ENCODE results near the gene ARHGAP31. TPM values are rescaled to one million over a fixed set of nuclear protein-coding genes. Genes with fewer than 3 reads are reported as not detected.
A peak's percentile ranks its signal among the peaks of the same experiment; 100 is the strongest.

Gene ARHGAP31
- total and polyA plus RNA-seq, 2 of the 8 experiments (the other 6 are each of a cell fraction or from before 2014, with no cell fraction given), result 1.1 to 7.6 TPM

DNA sequence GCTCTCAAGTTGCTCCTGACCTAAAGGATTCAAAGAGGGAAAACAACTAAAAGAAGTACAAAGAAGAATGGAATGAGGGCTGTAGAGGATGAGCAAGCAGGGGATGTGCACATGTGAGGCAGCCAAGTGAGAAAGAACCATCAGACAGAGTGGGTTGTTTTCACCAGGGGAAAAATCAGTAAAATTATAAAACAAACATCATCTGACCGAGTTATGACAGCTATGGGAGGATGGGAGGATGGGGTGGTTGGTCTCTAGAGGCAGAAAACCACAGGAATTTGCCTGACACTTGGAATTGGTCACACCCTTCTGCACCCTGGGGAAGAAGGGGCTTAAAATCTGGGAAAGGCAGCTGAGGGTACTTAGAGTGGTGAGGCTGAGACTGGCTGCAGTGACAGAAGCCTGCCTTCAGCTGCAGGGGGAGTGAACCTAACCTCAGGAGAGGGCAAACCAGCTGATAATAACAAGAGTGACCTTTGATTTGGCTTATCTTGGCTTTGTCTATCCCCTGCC is 10.1 kb downstream of the ARHGAP31 start:
- no peak overlapping the region for H3K14ac ChIP-seq (ENCODE audit: insufficient read length)
- H2BK12ac ChIP-seq (ENCODE audit: low read depth, low read length), result no peak overlapping the region
- H2AFZ ChIP-seq (ENCODE audit: low read length), result no peak overlapping the region
- no peak overlapping the region for H4K8ac ChIP-seq (ENCODE audit: extremely low read depth, insufficient read depth, low read length)
- ChIA-PET CTCF (ENCODE audit: partially characterized antibody) (interaction anchor here (1.1 to 2.1 kb wide), 6 partner anchors 10 to 124 kb away, joined by 3 to 8 read pairs (median 4); partner anchors contain the start of gene ARHGAP31), POLR2A (ENCODE audit: partially characterized antibody) (interaction anchor here (1.1 to 1.8 kb wide), 3 partner anchors 18 to 92 kb away, joined by 4 to 5 read pairs (median 4); no protein-coding TSS in a partner anchor)
- H3K79me2 ChIP-seq (ENCODE audit: control insufficient read depth in 1 of 2, insufficient read depth in 2 of 2, low read length in 2 of 2), result no peaks in the 10 kb centered on the region
- no peak overlapping the region for H3K4me2 ChIP-seq (ENCODE audit: insufficient read depth in 1 of 2, low read depth in 2 of 2, low read length in 2 of 2)
- H3K4ac ChIP-seq (replicated peaks; ENCODE audit: insufficient read length, low read depth, low read length), result no peak overlapping the region
- H3K27ac ChIP-seq (ENCODE audit: low read depth, low read length), result no peak overlapping the region
- no peak overlapping the region for H4K91ac ChIP-seq (replicated peaks; ENCODE audit: insufficient read length, low read length)
- peaks cover 6 to 12% (median 10%) of the 10 kb centered on the region in 4 experiments; a peak in 6 of 7 replicates for H3K4me1 ChIP-seq (replicated peaks in 1 of 4; ENCODE audit: control insufficient read depth in 3 of 4, insufficient read depth in 4 of 4, low read length in 3 of 4)
- TF ChIP-seq CEBPB (IDR thresholded peaks at IDR 0.05; ENCODE audit: low read depth, low read length), result no peak
- TF ChIP-seq, protein P1, sequence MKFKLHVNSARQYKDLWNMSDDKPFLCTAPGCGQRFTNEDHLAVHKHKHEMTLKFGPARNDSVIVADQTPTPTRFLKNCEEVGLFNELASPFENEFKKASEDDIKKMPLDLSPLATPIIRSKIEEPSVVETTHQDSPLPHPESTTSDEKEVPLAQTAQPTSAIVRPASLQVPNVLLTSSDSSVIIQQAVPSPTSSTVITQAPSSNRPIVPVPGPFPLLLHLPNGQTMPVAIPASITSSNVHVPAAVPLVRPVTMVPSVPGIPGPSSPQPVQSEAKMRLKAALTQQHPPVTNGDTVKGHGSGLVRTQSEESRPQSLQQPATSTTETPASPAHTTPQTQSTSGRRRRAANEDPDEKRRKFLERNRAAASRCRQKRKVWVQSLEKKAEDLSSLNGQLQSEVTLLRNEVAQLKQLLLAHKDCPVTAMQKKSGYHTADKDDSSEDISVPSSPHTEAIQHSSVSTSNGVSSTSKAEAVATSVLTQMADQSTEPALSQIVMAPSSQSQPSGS (IDR thresholded peaks at IDR 0.05; ENCODE audit: low read length), result no peak
- TF ChIP-seq, protein P2, sequence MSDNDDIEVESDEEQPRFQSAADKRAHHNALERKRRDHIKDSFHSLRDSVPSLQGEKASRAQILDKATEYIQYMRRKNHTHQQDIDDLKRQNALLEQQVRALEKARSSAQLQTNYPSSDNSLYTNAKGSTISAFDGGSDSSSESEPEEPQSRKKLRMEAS (IDR thresholded peaks at IDR 0.05), result no peak
- TF ChIP-seq SIX5 (IDR thresholded peaks at IDR 0.05; ENCODE audit: low read depth, low read length), result no peak
- no peak for TF ChIP-seq RFX5 (IDR thresholded peaks at IDR 0.05; ENCODE audit: borderline replicate concordance, low read depth, low read length)
- TF ChIP-seq BCL11A (IDR thresholded peaks at IDR 0.05; ENCODE audit: low read depth in 2 of 2, low read length in 2 of 2), result no peak
- TF ChIP-seq SIN3A (conservative IDR thresholded peaks at IDR 0.05 in 1 of 2, IDR thresholded peaks at IDR 0.05 in 1 of 2; ENCODE audit: low read depth in 1 of 2, low read length in 2 of 2), result no peak
- no peak for TF ChIP-seq CBX5 (IDR thresholded peaks at IDR 0.05; ENCODE audit: low read depth, low read length)
- TF ChIP-seq CREB1 (IDR thresholded peaks at IDR 0.05), result no peak
- no peak overlapping the region for H4K5ac ChIP-seq (ENCODE audit: insufficient read length, low read depth, low read length)
- no peaks in the 10 kb centered on the region for H4K20me1 ChIP-seq (replicated peaks in 1 of 2; ENCODE audit: control insufficient read depth in 1 of 2, insufficient read depth in 2 of 2, low read length in 2 of 2)
- no peaks in the 10 kb centered on the region for H3K23me2 ChIP-seq (ENCODE audit: low read depth, low read length)
- no peak overlapping the region for H3K4me3 ChIP-seq (ENCODE audit: extremely low read depth in 1 of 4, insufficient read depth in 2 of 4, low read depth in 3 of 4, low read length in 4 of 4)
- no peak overlapping the region for H2BK5ac ChIP-seq (ENCODE audit: low read depth, low read length)
- no peaks in the 10 kb centered on the region for H3K36me3 ChIP-seq (ENCODE audit: control insufficient read depth in 2 of 4, insufficient read depth in 4 of 4, low read length in 3 of 4)
- DNase-seq (ENCODE audit: low read depth in 1 of 2, low spot score in 2 of 2) (no peak), FAIRE-seq (no peak)
- no peaks in the 10 kb centered on the region for H3K9me3 ChIP-seq (ENCODE audit: insufficient read depth in 2 of 2, low read depth in 1 of 2, low read length in 1 of 2)
- WGBS, 2 experiments (ENCODE audit: extremely low coverage in 1 of 2, insufficient coverage in 1 of 2, insufficient read length in 1 of 2, insufficient replicate concordance in 2 of 2, low coverage in 1 of 2, low lambda C conversion rate in 2 of 2, missing lambda C conversion rate in 1 of 2), result 90% methylated on average over 1 of the region's 1 CpG; no CpG with 5 or more reads in 1 of the 2 experiments
- H3K23ac ChIP-seq (ENCODE audit: insufficient read length), result no peak overlapping the region
- no peak overlapping the region for H3K9ac ChIP-seq (replicated peaks in 1 of 4; ENCODE audit: extremely low read depth in 1 of 4, low read depth in 3 of 4, low read length in 3 of 4)
- no peak overlapping the region for H2AK5ac ChIP-seq (ENCODE audit: low read depth, low read length)
- H3K79me1 ChIP-seq (ENCODE audit: low read depth, low read length), result no peaks in the 10 kb centered on the region; the same call in 1 of the 2 replicates
- H3K56ac ChIP-seq (replicated peaks; ENCODE audit: insufficient read length, low read depth, low read length), result no peak overlapping the region
- no peak overlapping the region for H2BK120ac ChIP-seq (replicated peaks; ENCODE audit: low read depth, low read length)
- no peak overlapping the region for H3K18ac ChIP-seq (ENCODE audit: extremely low read depth, low read length)
- H2BK15ac ChIP-seq (ENCODE audit: low read length), result 0 out of 2 replicates have a peak overlapping the region, but pooled peaks have one; percentile 22
- H2BK20ac ChIP-seq (ENCODE audit: low read length), result no peak overlapping the region
- H3K27me3 ChIP-seq (replicated peaks in 1 of 4; ENCODE audit: control insufficient read depth in 3 of 4, extremely low read depth in 1 of 4, insufficient read depth in 3 of 4, low read length in 3 of 4), result peaks cover 0 to 3% (median 0%) of the 10 kb centered on the region in 4 experiments; a peak in 2 of 7 replicates

Data from H1 (cell line).